Measurements from ENCODE around the gene AKNA.

The AKNA gene

GRCh38 chr9:114370968-114371320 lies 16.8 kb downstream of the AKNA start:
- Histone ChIP-seq H3K27me3 (ENCODE audit: insufficient read depth, poor library complexity, severe bottlenecking) (no peaks in the 10 kb centered on the region), H3K4me1 (ENCODE audit: insufficient read depth, poor library complexity, severe bottlenecking) (peaks cover 26% of the 10 kb centered on the region), H3K9me3 (ENCODE audit: severe bottlenecking) (no peaks in the 10 kb centered on the region), H3K27ac (ENCODE audit: poor library complexity, severe bottlenecking) (peak overlapping the region; percentile 81), H3K36me3 (ENCODE audit: low read depth) (no peaks in the 10 kb centered on the region; the same call in 1 of the 2 replicates), H3K4me3 (ENCODE audit: severe bottlenecking) (no peak overlapping the region)
- ATAC-seq (ENCODE audit: low read depth) (no peak), DNase-seq (ENCODE audit: low spot score) (no peak)
- no peak for TF ChIP-seq CTCF (IDR thresholded peaks at IDR 0.05; ENCODE audit: poor library complexity, severe bottlenecking)

- ATAC-seq (ENCODE audit: low read depth) (no peak), DNase-seq (ENCODE audit: low spot score) (no peak)
- Histone ChIP-seq H3K4me3 (ENCODE audit: severe bottlenecking) (no peak overlapping the region), H3K9me3 (ENCODE audit: severe bottlenecking) (no peaks in the 10 kb centered on the region), H3K27ac (ENCODE audit: poor library complexity, severe bottlenecking) (peak overlapping the region; percentile 81), H3K27me3 (ENCODE audit: insufficient read depth, poor library complexity, severe bottlenecking) (no peaks in the 10 kb centered on the region), H3K36me3 (ENCODE audit: low read depth) (no peaks in the 10 kb centered on the region; the same call in 1 of the 2 replicates), H3K4me1 (ENCODE audit: insufficient read depth, poor library complexity, severe bottlenecking) (peaks cover 32% of the 10 kb centered on the region)
- no peak for TF ChIP-seq CTCF (IDR thresholded peaks at IDR 0.05; ENCODE audit: poor library complexity, severe bottlenecking)
Observed at GRCh38 chr9:114370251-114370967, 17.4 kb downstream of the AKNA start.

GRCh38 chr9:114369216-114370130 lies 18.3 kb downstream of the AKNA start:
- H3K27me3 ChIP-seq (ENCODE audit: insufficient read depth, poor library complexity, severe bottlenecking): no peaks in the 10 kb centered on the region
- H3K36me3 ChIP-seq (ENCODE audit: low read depth): no peaks in the 10 kb centered on the region; the same call in 1 of the 2 replicates
- no peaks in the 10 kb centered on the region for H3K9me3 ChIP-seq (ENCODE audit: severe bottlenecking)
- DNase-seq (ENCODE audit: low spot score) (no peak), ATAC-seq (ENCODE audit: low read depth) (no peak)
- H3K4me1 ChIP-seq (ENCODE audit: insufficient read depth, poor library complexity, severe bottlenecking): peaks cover 33% of the 10 kb centered on the region
- H3K27ac ChIP-seq (ENCODE audit: poor library complexity, severe bottlenecking): no peak overlapping the region
- TF ChIP-seq CTCF (IDR thresholded peaks at IDR 0.05; ENCODE audit: poor library complexity, severe bottlenecking): no peak
- no peak overlapping the region for H3K4me3 ChIP-seq (ENCODE audit: severe bottlenecking)

- H3K4me1 ChIP-seq (ENCODE audit: insufficient read depth, poor library complexity, severe bottlenecking): peaks cover 40% of the 10 kb centered on the region
- H3K27me3 ChIP-seq (ENCODE audit: insufficient read depth, poor library complexity, severe bottlenecking): no peaks in the 10 kb centered on the region
- TF ChIP-seq CTCF (IDR thresholded peaks at IDR 0.05; ENCODE audit: poor library complexity, severe bottlenecking): no peak
- no peak overlapping the region for H3K27ac ChIP-seq (ENCODE audit: poor library complexity, severe bottlenecking)
- DNase-seq (ENCODE audit: low spot score) (no peak), ATAC-seq (ENCODE audit: low read depth) (no peak)
- H3K36me3 ChIP-seq (ENCODE audit: low read depth): no peaks in the 10 kb centered on the region; the same call in 1 of the 2 replicates
- no peak overlapping the region for H3K4me3 ChIP-seq (ENCODE audit: severe bottlenecking)
- H3K9me3 ChIP-seq (ENCODE audit: severe bottlenecking): no peaks in the 10 kb centered on the region
Observed at GRCh38 chr9:114367772-114368569, 19.8 kb downstream of the AKNA start.
